Endodermal cell (in vitro differentiated cells): ENCODE results near the gene DEFB129. TPM values are rescaled to one million over a fixed set of nuclear protein-coding genes. Genes with fewer than 3 reads are reported as not detected.

ENCODE experiments used
- DNase-seq: peaks from one replicate; pipeline ENCODE4 v3.0.0-alpha.2; 2017
- H3K27ac ChIP-seq: 2 replicates; pipeline ENCODE4 v1.5.1; 2013; ENCODE audit warnings: mild to moderate bottlenecking, low read depth, low read length, moderate library complexity
- H3K27me3 ChIP-seq: 2 replicates; pipeline ENCODE4 v1.6.1; 2013; ENCODE audit warnings: mild to moderate bottlenecking, low read length, moderate library complexity; ENCODE audit not compliant: insufficient read depth, control insufficient read depth, poor library complexity, severe bottlenecking
- H3K36me3 ChIP-seq: 2 replicates; pipeline ENCODE4 v1.7.0; 2013; ENCODE audit warnings: mild to moderate bottlenecking, low read length, moderate library complexity; ENCODE audit not compliant: control insufficient read depth, insufficient read depth
- H3K4me1 ChIP-seq: one replicate; pipeline ENCODE4 v1.7.0; 2013; ENCODE audit warnings: low read length; ENCODE audit not compliant: control insufficient read depth, insufficient read depth
- H3K4me3 ChIP-seq: 2 replicates; pipeline ENCODE4 v1.5.1; 2013; ENCODE audit warnings: mild to moderate bottlenecking, low read length, moderate library complexity
- H3K9ac ChIP-seq: 2 replicates; pipeline ENCODE4 v1.6.1; 2013; ENCODE audit warnings: mild to moderate bottlenecking, low read length, moderate library complexity; ENCODE audit not compliant: poor library complexity, severe bottlenecking; ENCODE audit errors: extremely low read depth
- H3K9me3 ChIP-seq: 2 replicates; pipeline ENCODE4 v1.6.1; 2013; ENCODE audit warnings: mild to moderate bottlenecking, low read length, moderate library complexity; ENCODE audit not compliant: control insufficient read depth
- H3K27ac Mint-ChIP-seq: 2 replicates; pipeline ENCODE4 v1.8.0; 2020; ENCODE audit warnings: mixed read lengths
- H3K27me3 Mint-ChIP-seq: 2 replicates; pipeline ENCODE4 v1.8.0; 2021; ENCODE audit warnings: mild to moderate bottlenecking, mixed read lengths; ENCODE audit not compliant: insufficient read depth
- H3K36me3 Mint-ChIP-seq: 2 replicates; pipeline ENCODE4 v1.8.0; 2020; ENCODE audit warnings: low read depth, mixed read lengths
- H3K4me1 Mint-ChIP-seq: 2 replicates; pipeline ENCODE4 v1.8.0; 2020; ENCODE audit warnings: mixed read lengths
- H3K4me3 Mint-ChIP-seq: 2 replicates; pipeline ENCODE4 v1.8.0; 2020; ENCODE audit warnings: mild to moderate bottlenecking, moderate library complexity, mixed read lengths
- H3K9me3 Mint-ChIP-seq: 2 replicates; pipeline ENCODE4 v1.8.0; 2020; ENCODE audit warnings: mild to moderate bottlenecking, mixed read lengths
- WGBS, 2 experiments: methylation state at CpG; one replicate each; pipeline versions ENCODE4 v1.1.5 to v1.1.7; 2013; ENCODE audit warnings: missing lambda C conversion rate in 2 of 2, mixed read lengths in 1 of 2; ENCODE audit not compliant: insufficient coverage in 1 of 2, insufficient read length in 1 of 2; 5-methylcytosine and 5-hydroxymethylcytosine counted together
- total RNA-seq, 2 donors: library from RNA; stranded (reverse); fragmentation: NEBNext Ultra II Directional in 1 of 2; extraction: Animal tissue kit (Norgen Biotek cat#: 25700) in 1 of 2; gene quantifications; 2 replicates in 1 of 2; 3 replicates in 1 of 2; pipeline ENCODE4 v1.2.1, GENCODE V29; 2021
- TF ChIP-seq, protein P1 (sequence below): fragments of 200-600 bp; sonication (generic); conservative IDR thresholded peaks from 2 replicates; pipeline ENCODE4 v1.5.0; 2021; ENCODE audit warnings: antibody characterized with exemption, mild to moderate bottlenecking

The DEFB129 gene
- total RNA-seq, 2 donors from 2014 or later: not detected

- no peak for DNase-seq
- no peaks in the 10 kb centered on the region for H3K9me3 ChIP-seq
- no peak overlapping the region for H3K9ac ChIP-seq
- no peak overlapping the region for H3K4me3 Mint-ChIP-seq
- no peaks in the 10 kb centered on the region for H3K4me1 ChIP-seq
- WGBS, 2 experiments: 74 to 83% methylated on average over 1 to 2 of the region's 2 CpGs
- H3K27ac Mint-ChIP-seq: no peak overlapping the region
- no peak overlapping the region for H3K4me3 ChIP-seq
- H3K4me1 Mint-ChIP-seq: no peaks in the 10 kb centered on the region
- H3K27ac ChIP-seq: no peak overlapping the region
- no peaks in the 10 kb centered on the region for H3K9me3 Mint-ChIP-seq
- H3K27me3 Mint-ChIP-seq: peaks cover 88% of the 10 kb centered on the region
- peaks cover 40% of the 10 kb centered on the region for H3K27me3 ChIP-seq
- H3K36me3 ChIP-seq: no peaks in the 10 kb centered on the region
- no peaks in the 10 kb centered on the region for H3K36me3 Mint-ChIP-seq
- TF ChIP-seq, protein P1, sequence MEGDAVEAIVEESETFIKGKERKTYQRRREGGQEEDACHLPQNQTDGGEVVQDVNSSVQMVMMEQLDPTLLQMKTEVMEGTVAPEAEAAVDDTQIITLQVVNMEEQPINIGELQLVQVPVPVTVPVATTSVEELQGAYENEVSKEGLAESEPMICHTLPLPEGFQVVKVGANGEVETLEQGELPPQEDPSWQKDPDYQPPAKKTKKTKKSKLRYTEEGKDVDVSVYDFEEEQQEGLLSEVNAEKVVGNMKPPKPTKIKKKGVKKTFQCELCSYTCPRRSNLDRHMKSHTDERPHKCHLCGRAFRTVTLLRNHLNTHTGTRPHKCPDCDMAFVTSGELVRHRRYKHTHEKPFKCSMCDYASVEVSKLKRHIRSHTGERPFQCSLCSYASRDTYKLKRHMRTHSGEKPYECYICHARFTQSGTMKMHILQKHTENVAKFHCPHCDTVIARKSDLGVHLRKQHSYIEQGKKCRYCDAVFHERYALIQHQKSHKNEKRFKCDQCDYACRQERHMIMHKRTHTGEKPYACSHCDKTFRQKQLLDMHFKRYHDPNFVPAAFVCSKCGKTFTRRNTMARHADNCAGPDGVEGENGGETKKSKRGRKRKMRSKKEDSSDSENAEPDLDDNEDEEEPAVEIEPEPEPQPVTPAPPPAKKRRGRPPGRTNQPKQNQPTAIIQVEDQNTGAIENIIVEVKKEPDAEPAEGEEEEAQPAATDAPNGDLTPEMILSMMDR: no peak
Observed at GRCh38 chr20:259981-260380, 32.9 kb downstream of the DEFB129 start.

DNA sequence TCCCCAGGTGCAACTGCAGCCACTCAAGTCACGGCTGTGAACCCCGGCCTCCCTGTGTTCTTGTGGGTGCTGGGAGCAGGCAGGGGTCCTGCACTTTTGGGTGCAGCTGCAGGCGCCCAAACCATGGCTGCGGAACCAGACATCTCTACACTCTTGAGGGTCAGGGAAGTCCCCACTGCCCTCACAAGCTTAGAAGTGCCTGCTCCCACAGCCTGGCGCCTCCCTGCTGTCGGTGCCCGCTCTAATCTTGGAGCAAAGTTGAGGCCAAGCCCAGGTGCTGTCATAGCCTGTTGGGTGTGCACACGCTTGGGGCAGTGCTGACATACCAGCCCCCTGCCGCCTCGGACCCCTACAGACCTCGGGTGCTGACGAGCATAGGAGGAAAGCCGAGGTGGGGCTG is 36.6 kb downstream of the DEFB129 start:
- Mint-ChIP-seq H3K4me3 (no peak overlapping the region), H3K27ac (no peak overlapping the region), H3K9me3 (peaks cover 6% of the 10 kb centered on the region), H3K4me1 (no peaks in the 10 kb centered on the region), H3K36me3 (no peaks in the 10 kb centered on the region), H3K27me3 (peaks cover 84% of the 10 kb centered on the region)
- TF ChIP-seq, protein P1: no peak
- no peak for DNase-seq
- H3K4me1 ChIP-seq: no peaks in the 10 kb centered on the region
- no peaks in the 10 kb centered on the region for H3K9me3 ChIP-seq
- H3K4me3 ChIP-seq: no peak overlapping the region
- peaks cover 26% of the 10 kb centered on the region for H3K27me3 ChIP-seq
- H3K36me3 ChIP-seq: no peaks in the 10 kb centered on the region
- 85 to 99% methylated on average over 10 to 13 of the region's 13 CpGs for WGBS, 2 experiments
- no peak overlapping the region for H3K9ac ChIP-seq
- no peak overlapping the region for H3K27ac ChIP-seq

DNA sequence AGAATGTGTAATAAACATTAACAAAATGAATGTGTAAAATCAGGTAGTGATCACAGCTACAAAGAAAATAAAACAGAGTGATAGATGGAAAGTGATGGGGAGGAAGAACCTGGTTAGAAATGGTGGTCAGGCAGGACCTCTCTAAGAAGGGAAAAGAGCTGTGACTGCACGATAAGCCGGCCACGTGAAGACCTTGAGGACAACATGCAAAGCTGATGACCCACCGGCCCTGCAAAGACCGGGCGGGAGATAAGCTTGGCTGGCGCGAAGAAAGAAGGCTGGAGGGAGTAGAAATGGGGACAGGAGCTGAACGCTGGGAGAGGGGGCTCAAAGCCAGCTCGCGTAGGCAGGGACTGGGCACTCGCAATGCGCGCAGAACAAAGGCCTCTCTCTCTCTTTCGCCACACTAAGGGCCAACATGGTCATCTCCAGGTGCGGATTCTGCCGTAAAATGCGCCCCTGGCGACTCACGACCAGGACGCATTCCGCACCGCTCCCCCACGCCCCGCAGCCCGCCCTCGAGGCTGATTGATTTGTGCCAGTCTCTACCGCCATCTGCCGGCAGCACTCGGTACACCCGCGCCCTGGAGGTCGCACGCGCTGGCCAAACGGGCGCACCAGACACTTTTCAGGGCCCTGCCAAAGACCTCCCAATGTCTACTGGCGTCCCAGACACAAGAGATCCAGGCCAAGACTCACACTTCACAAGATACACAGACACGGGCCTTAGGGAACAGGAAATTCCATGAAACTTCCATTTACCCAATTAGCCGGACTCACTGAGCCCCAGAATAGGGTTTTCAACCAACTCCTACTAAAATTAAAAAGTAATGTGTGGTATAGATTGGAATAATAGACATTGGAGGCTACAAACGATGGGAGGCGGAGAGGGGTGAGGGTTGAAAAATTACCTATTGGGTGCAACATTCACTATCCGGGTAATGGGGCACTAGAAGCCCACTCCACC is 39.8 kb downstream of the DEFB129 start:
- H3K27me3 ChIP-seq: peaks cover 14% of the 10 kb centered on the region
- no peaks in the 10 kb centered on the region for H3K9me3 ChIP-seq
- H3K36me3 ChIP-seq: peaks cover 8% of the 10 kb centered on the region
- Mint-ChIP-seq H3K4me3 (peak overlapping the region; percentile 52), H3K27me3 (peaks cover 58% of the 10 kb centered on the region), H3K27ac (peak overlapping the region; percentile 93), H3K36me3 (no peaks in the 10 kb centered on the region), H3K4me1 (no peaks in the 10 kb centered on the region), H3K9me3 (peaks cover 6% of the 10 kb centered on the region)
- 18 to 28% methylated on average over 14 to 41 of the region's 43 CpGs for WGBS, 2 experiments
- peak overlapping the region; percentile 72 for H3K4me3 ChIP-seq
- no peak overlapping the region for H3K9ac ChIP-seq
- TF ChIP-seq, protein P1: peak; percentile 97
- no peaks in the 10 kb centered on the region for H3K4me1 ChIP-seq
- DNase-seq: peak; percentile 99
- no peak overlapping the region for H3K27ac ChIP-seq
